Measurements from ENCODE around the gene ODAD2.

- TF ChIP-seq CTCF (IDR thresholded peaks at IDR 0.05 in 4 of 5, conservative IDR thresholded peaks at IDR 0.05 in 1 of 5) = no peak
- TF ChIP-seq POLR2A (IDR thresholded peaks at IDR 0.05) = no peak
These were observed 84.0 kb downstream of the ODAD2 start for GRCh38 chr10:27914888-27915287.

Measured in gastrocnemius medialis (tissue), 4 donors.